ENCODE measurements around the gene SLC8A3. TPM values are rescaled to one million over a fixed set of nuclear protein-coding genes. Genes with fewer than 3 reads are reported as not detected.
A peak's percentile ranks its signal among the peaks of the same experiment; 100 is the strongest.

Gene SLC8A3
- total and polyA plus RNA-seq, 10 of the 15 experiments (the other 5 are each of a cell fraction or from before 2014, with no cell fraction given): 0.04 to 0.17 (median 0.13) TPM; not detected in 3

GRCh38 chr14:70027785-70028428, 160.8 kb downstream of the SLC8A3 start:
- SMC1A ChIA-PET (ENCODE audit: uncharacterized antibody, unreplicated experiment): interaction anchor here (0.6 to 2.0 kb wide), 17 partner anchors 10 to 443 kb away, joined by 3 to 24 read pairs (median 4); no protein-coding TSS in a partner anchor
- in situ Hi-C loops (cut with MboI) (loop anchor here (5.0 to 10.0 kb wide), 2 partner anchors 211 to 443 kb away; no protein-coding TSS in a partner anchor), intact Hi-C loops (cut with micrococcal nuclease; ENCODE audit: unreplicated experiment) (loop anchor here (1.0 to 5.0 kb wide), 4 partner anchors 151 to 441 kb away; no protein-coding TSS in a partner anchor)
- Histone ChIP-seq H3K27ac (ENCODE audit: control insufficient read depth, insufficient read depth) (no peak overlapping the region), H2AFZ (ENCODE audit: control insufficient read depth, low read depth, low read length) (no peak overlapping the region), H3K36me3 (ENCODE audit: control insufficient read depth in 2 of 2, insufficient read depth in 2 of 2, low read length in 1 of 2) (no peaks in the 10 kb centered on the region), H3K9ac (ENCODE audit: control insufficient read depth, insufficient read depth, low read length) (no peak overlapping the region), H3K4me1 (ENCODE audit: control insufficient read depth, insufficient read depth, low read length) (no peaks in the 10 kb centered on the region), H3K4me2 (ENCODE audit: control insufficient read depth, insufficient read depth) (no peak overlapping the region), H3K9me3 (replicated peaks; ENCODE audit: control insufficient read depth, insufficient read depth, low read length) (no peaks in the 10 kb centered on the region), H3K79me2 (ENCODE audit: control insufficient read depth, insufficient read depth, low read length) (no peaks in the 10 kb centered on the region), H3K4me3 (no peak overlapping the region), H3K27me3 (replicated peaks in 1 of 2; ENCODE audit: control insufficient read depth in 2 of 2, insufficient read depth in 2 of 2, low read length in 1 of 2) (no peaks in the 10 kb centered on the region; a peak in 1 of 4 replicates), H4K20me1 (ENCODE audit: control insufficient read depth, insufficient read depth) (no peaks in the 10 kb centered on the region)
- RAD21 ChIA-PET (ENCODE audit: unreplicated experiment): interaction anchor here (0.5 to 1.9 kb wide), 16 partner anchors 12 to 380 kb away, joined by 3 to 28 read pairs (median 5); partner anchors contain the start of gene SMOC1
- peak; percentile 96 for ATAC-seq
- peak; percentile 87 for FAIRE-seq
- WGBS (ENCODE audit: insufficient coverage, insufficient replicate concordance, low lambda C conversion rate, missing lambda C conversion rate): 25% methylated on average over 17 of the region's 17 CpGs
- no peak for DNase-seq (ENCODE audit: low read depth, low spot score)
- BruUV-seq (replicated peaks): no TSS peak
- POLR2A ChIA-PET: no interaction called here
- CTCF ChIA-PET: interaction anchor here (0.6 to 4.5 kb wide), 31 partner anchors 8 to 791 kb away, joined by 3 to 61 read pairs (median 5); partner anchors contain the start of gene SMOC1
- TF ChIP-seq CUX1 (IDR thresholded peaks at IDR 0.05; ENCODE audit: insufficient replicate concordance, low read depth, low read length) (no peak), BHLHE40 (IDR thresholded peaks at IDR 0.05; ENCODE audit: borderline replicate concordance in 1 of 2, low read depth in 2 of 2, low read length in 1 of 2) (0 out of 4 replicates have a peak, but pooled peaks of 1 of the 2 experiments have one; percentile 21), SMARCA5 (IDR thresholded peaks at IDR 0.05) (no peak), ZNF592 (IDR thresholded peaks at IDR 0.05) (no peak), E2F4 (IDR thresholded peaks at IDR 0.05; ENCODE audit: low read depth, low read length) (no peak), RB1 (IDR thresholded peaks at IDR 0.05; ENCODE audit: borderline replicate concordance) (peak; percentile 23; the same call in 1 of the 2 replicates), EP300 (IDR thresholded peaks at IDR 0.05; ENCODE audit: borderline replicate concordance in 1 of 2, control insufficient read depth in 1 of 2, low read depth in 2 of 2, low read length in 2 of 2) (no peak), YY1 (IDR thresholded peaks at IDR 0.05; ENCODE audit: low read depth, low read length) (peak; percentile 76), RCOR1 (conservative IDR thresholded peaks at IDR 0.05; ENCODE audit: low read depth, low read length) (no peak)
